ENCODE measurements around the gene BHMT. TPM values are rescaled to one million over a fixed set of nuclear protein-coding genes. Genes with fewer than 3 reads are reported as not detected.

Gene BHMT
- total and polyA plus RNA-seq, 10 of the 15 experiments (the other 5 are each of a cell fraction or from before 2014, with no cell fraction given), result 0.44 TPM; not detected in 9

GRCh38 chr5:79105868-79106267, 5.7 kb upstream of the BHMT start:
- TF ChIP-seq KAT2A (conservative IDR thresholded peaks at IDR 0.05; ENCODE audit: control insufficient read depth, low read depth, low read length) (no peak), STAT1 (conservative IDR thresholded peaks at IDR 0.05) (no peak), MXI1 (IDR thresholded peaks at IDR 0.05; ENCODE audit: low read depth, low read length) (no peak), ASH2L (IDR thresholded peaks at IDR 0.05; ENCODE audit: borderline replicate concordance, low read depth) (no peak), NRF1 (conservative IDR thresholded peaks at IDR 0.05; ENCODE audit: low read depth, low read length) (no peak), TBL1XR1 (IDR thresholded peaks at IDR 0.05; ENCODE audit: low read depth, low read length) (no peak)
- TF ChIP-seq, protein P1, sequence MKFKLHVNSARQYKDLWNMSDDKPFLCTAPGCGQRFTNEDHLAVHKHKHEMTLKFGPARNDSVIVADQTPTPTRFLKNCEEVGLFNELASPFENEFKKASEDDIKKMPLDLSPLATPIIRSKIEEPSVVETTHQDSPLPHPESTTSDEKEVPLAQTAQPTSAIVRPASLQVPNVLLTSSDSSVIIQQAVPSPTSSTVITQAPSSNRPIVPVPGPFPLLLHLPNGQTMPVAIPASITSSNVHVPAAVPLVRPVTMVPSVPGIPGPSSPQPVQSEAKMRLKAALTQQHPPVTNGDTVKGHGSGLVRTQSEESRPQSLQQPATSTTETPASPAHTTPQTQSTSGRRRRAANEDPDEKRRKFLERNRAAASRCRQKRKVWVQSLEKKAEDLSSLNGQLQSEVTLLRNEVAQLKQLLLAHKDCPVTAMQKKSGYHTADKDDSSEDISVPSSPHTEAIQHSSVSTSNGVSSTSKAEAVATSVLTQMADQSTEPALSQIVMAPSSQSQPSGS (IDR thresholded peaks at IDR 0.05; ENCODE audit: low read length), result no peak
- TF ChIP-seq, protein P2, sequence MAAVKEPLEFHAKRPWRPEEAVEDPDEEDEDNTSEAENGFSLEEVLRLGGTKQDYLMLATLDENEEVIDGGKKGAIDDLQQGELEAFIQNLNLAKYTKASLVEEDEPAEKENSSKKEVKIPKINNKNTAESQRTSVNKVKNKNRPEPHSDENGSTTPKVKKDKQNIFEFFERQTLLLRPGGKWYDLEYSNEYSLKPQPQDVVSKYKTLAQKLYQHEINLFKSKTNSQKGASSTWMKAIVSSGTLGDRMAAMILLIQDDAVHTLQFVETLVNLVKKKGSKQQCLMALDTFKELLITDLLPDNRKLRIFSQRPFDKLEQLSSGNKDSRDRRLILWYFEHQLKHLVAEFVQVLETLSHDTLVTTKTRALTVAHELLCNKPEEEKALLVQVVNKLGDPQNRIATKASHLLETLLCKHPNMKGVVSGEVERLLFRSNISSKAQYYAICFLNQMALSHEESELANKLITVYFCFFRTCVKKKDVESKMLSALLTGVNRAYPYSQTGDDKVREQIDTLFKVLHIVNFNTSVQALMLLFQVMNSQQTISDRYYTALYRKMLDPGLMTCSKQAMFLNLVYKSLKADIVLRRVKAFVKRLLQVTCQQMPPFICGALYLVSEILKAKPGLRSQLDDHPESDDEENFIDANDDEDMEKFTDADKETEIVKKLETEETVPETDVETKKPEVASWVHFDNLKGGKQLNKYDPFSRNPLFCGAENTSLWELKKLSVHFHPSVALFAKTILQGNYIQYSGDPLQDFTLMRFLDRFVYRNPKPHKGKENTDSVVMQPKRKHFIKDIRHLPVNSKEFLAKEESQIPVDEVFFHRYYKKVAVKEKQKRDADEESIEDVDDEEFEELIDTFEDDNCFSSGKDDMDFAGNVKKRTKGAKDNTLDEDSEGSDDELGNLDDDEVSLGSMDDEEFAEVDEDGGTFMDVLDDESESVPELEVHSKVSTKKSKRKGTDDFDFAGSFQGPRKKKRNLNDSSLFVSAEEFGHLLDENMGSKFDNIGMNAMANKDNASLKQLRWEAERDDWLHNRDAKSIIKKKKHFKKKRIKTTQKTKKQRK (IDR thresholded peaks at IDR 0.05; ENCODE audit: low read depth, low read length), result no peak
- TF ChIP-seq, protein P3, sequence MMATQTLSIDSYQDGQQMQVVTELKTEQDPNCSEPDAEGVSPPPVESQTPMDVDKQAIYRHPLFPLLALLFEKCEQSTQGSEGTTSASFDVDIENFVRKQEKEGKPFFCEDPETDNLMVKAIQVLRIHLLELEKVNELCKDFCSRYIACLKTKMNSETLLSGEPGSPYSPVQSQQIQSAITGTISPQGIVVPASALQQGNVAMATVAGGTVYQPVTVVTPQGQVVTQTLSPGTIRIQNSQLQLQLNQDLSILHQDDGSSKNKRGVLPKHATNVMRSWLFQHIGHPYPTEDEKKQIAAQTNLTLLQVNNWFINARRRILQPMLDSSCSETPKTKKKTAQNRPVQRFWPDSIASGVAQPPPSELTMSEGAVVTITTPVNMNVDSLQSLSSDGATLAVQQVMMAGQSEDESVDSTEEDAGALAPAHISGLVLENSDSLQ (IDR thresholded peaks at IDR 0.05), result no peak
- TF ChIP-seq, protein P4, sequence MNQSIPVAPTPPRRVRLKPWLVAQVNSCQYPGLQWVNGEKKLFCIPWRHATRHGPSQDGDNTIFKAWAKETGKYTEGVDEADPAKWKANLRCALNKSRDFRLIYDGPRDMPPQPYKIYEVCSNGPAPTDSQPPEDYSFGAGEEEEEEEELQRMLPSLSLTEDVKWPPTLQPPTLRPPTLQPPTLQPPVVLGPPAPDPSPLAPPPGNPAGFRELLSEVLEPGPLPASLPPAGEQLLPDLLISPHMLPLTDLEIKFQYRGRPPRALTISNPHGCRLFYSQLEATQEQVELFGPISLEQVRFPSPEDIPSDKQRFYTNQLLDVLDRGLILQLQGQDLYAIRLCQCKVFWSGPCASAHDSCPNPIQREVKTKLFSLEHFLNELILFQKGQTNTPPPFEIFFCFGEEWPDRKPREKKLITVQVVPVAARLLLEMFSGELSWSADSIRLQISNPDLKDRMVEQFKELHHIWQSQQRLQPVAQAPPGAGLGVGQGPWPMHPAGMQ (IDR thresholded peaks at IDR 0.05; ENCODE audit: borderline replicate concordance), result no peak
- CTCF ChIA-PET, result interaction anchor here (0.6 to 5.7 kb wide), 8 partner anchors 27 to 610 kb away, joined by 3 to 84 read pairs (median 4); no protein-coding TSS in a partner anchor
- Histone ChIP-seq H2AFZ (ENCODE audit: control insufficient read depth, low read depth, low read length) (no peak overlapping the region), H3K27ac (ENCODE audit: control insufficient read depth, insufficient read depth) (no peak overlapping the region), H3K4me3 (no peak overlapping the region), H3K4me2 (ENCODE audit: control insufficient read depth, insufficient read depth) (no peak overlapping the region), H3K9me3 (replicated peaks; ENCODE audit: control insufficient read depth, insufficient read depth, low read length) (no peaks in the 10 kb centered on the region), H3K79me2 (ENCODE audit: control insufficient read depth, insufficient read depth, low read length) (no peaks in the 10 kb centered on the region), H4K20me1 (ENCODE audit: control insufficient read depth, insufficient read depth) (no peaks in the 10 kb centered on the region), H3K4me1 (ENCODE audit: control insufficient read depth, insufficient read depth, low read length) (no peaks in the 10 kb centered on the region), H3K27me3 (replicated peaks in 1 of 2; ENCODE audit: control insufficient read depth in 2 of 2, insufficient read depth in 2 of 2, low read length in 1 of 2) (no peaks in the 10 kb centered on the region; a peak in 1 of 4 replicates), H3K36me3 (ENCODE audit: control insufficient read depth in 2 of 2, insufficient read depth in 2 of 2, low read length in 1 of 2) (no peaks in the 10 kb centered on the region), H3K9ac (ENCODE audit: control insufficient read depth, insufficient read depth, low read length) (no peak overlapping the region)
- no peak for ATAC-seq
- no peak for FAIRE-seq
- SMC1A ChIA-PET (ENCODE audit: uncharacterized antibody, unreplicated experiment), result interaction anchor here (0.7 to 5.7 kb wide), 7 partner anchors 10 to 369 kb away, joined by 3 to 30 read pairs (median 4); no protein-coding TSS in a partner anchor
- 97% methylated on average over 2 of the region's 2 CpGs for WGBS (ENCODE audit: insufficient coverage, insufficient replicate concordance, low lambda C conversion rate, missing lambda C conversion rate)
- intact Hi-C loops (cut with micrococcal nuclease; ENCODE audit: unreplicated experiment), result no loop called here
- no peak for DNase-seq (ENCODE audit: low read depth, low spot score)
- BruUV-seq (replicated peaks), result no TSS peak
- POLR2A ChIA-PET, result no interaction called here
- in situ Hi-C loops (cut with MboI), result no loop called here
- RAD21 ChIA-PET (ENCODE audit: unreplicated experiment), result interaction anchor here (1.8 to 2.9 kb wide), 3 partner anchors 81 to 206 kb away, joined by 4 to 11 read pairs (median 9); no protein-coding TSS in a partner anchor

Measured in GM12878 (cell line).